GM18502 (cell line): Measurements from ENCODE around the gene LAX1.

Experiments used
- ATAC-seq: cut with Tn5 transposase; IDR thresholded peaks from one replicate; pipeline ENCODE4 v1.9.1; 2021; ENCODE audit warnings: mild to moderate bottlenecking; ENCODE audit not compliant: unreplicated experiment, poor library complexity

The LAX1 gene

GRCh38 chr1:203799157-203799556, 34.2 kb downstream of the LAX1 start:
- ATAC-seq, result no peak

- ATAC-seq, result no peak
Measured at GRCh38 chr1:203799971-203800370, 35.0 kb downstream of the LAX1 start.

- ATAC-seq, result no peak
Measured at GRCh38 chr1:203805689-203806088, 40.7 kb downstream of the LAX1 start.

- ATAC-seq, result no peak
Measured at GRCh38 chr1:203807196-203807595, 42.2 kb downstream of the LAX1 start.

- ATAC-seq, result no peak
Measured at GRCh38 chr1:203813581-203814341, 48.8 kb downstream of the LAX1 start.

GRCh38 chr1:203818399-203818798, 53.4 kb downstream of the LAX1 start:
- no peak for ATAC-seq

- no peak for ATAC-seq
Measured at GRCh38 chr1:203823306-203823705, 58.3 kb downstream of the LAX1 start.
